GM21381 (cell line): ENCODE measurements around the gene CD164L2.

ENCODE experiments used
- ATAC-seq: cut with Tn5 transposase; IDR thresholded peaks from one replicate; pipeline ENCODE4 v1.9.1; 2021; ENCODE audit warnings: mild to moderate bottlenecking, moderate library complexity; ENCODE audit not compliant: unreplicated experiment

The CD164L2 gene

DNA sequence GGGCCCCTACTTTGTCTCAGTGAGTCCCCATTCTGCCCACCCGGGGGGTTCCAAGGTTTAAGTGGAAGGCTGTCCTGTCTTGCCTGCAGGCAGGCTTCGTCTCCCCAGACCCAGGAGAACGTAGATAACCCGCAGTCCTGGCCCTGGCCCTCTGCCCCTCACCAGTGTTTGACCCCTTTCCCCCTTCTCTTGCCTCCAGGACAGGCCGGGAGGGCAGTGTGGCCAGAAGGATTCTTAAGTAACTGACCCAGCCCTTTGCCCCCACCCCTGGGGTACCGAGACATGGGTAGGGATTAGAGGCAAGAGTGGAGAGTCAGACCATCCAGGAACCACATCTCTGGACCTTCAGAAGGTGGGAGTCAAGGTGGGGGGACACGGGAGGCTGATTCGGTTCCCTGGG lies 52.3 kb downstream of the CD164L2 start:
- no peak for ATAC-seq
